Astrocyte of the spinal cord (primary cell): ENCODE data around the gene SETDB1.

Source experiments
- DNase-seq: peaks from one replicate; pipeline ENCODE4 v3.0.0; 2011; ENCODE audit warnings: low read depth, low spot score
- H3K4me3 ChIP-seq: 2 replicates; pipeline ENCODE4 v1.5.1; 2011; ENCODE audit warnings: low read depth, mild to moderate bottlenecking, low read length, moderate library complexity
- CTCF ChIP-seq: IDR thresholded peaks from 2 replicates; pipeline ENCODE4 v1.5.1; 2012; ENCODE audit warnings: low read depth, mild to moderate bottlenecking, low read length, inconsistent platforms
- in situ Hi-C: cut with HindIII; loops from 2 replicates; pipeline ENCODE4 v1.10.0; 2017; ENCODE audit warnings: low sequenced_read_pairs

The SETDB1 gene

DNA sequence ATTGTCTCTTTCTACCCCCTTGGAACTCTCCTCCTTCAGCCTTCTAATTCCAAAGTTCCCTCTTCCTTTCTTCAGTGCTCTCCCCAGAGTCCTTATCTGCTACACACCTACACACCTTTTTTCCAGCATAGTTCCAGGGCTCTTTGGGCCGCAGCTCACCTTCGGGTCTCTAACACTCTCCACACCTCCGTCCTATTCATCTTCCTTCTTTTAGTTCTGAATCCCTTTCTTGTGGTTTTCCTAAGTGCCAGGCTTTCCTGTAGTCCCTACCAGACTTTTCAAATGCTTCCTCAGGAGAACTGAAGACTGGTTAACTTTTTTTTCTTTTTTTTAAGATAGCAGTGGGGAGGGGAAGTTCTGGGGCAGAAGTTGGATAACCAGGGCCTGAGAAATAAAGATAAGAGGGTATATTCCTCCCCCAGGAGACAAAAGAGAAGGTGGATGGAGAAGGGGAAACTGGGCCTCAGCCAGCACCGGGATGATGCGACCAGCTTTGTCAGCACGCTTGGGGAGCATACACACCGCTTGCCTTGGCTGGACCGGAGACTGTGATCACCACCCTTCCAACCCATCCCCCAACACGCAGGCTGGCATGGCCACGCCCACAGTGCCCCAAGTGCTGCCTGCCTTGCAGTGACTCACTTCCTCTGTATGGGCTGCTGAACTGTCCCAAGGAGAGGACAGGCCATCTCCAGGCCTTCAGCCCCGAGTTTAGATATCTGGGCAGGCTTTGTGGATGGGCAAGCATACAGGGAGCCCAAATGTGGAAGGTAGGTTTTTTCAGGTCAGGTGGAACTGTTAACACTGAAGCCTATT is 50.9 kb downstream of the SETDB1 start:
- H3K4me3 ChIP-seq = no peak overlapping the region
- DNase-seq = no peak

GRCh38 chr1:150979092-150980056 is 53.2 kb downstream of the SETDB1 start:
- DNase-seq = peak; percentile 92
- in situ Hi-C loops = no loop called here
- peak; percentile 100 for TF ChIP-seq CTCF
- H3K4me3 ChIP-seq = no peak overlapping the region

More for the DNA sequence above, 50.9 kb downstream of the SETDB1 start:
- TF ChIP-seq CTCF = no peak
- in situ Hi-C loops = no loop called here

GRCh38 chr1:150981177-150981804 is 55.1 kb downstream of the SETDB1 start:
- in situ Hi-C loops = no loop called here
- no peak for DNase-seq
- no peak for TF ChIP-seq CTCF
- no peak overlapping the region for H3K4me3 ChIP-seq

DNA sequence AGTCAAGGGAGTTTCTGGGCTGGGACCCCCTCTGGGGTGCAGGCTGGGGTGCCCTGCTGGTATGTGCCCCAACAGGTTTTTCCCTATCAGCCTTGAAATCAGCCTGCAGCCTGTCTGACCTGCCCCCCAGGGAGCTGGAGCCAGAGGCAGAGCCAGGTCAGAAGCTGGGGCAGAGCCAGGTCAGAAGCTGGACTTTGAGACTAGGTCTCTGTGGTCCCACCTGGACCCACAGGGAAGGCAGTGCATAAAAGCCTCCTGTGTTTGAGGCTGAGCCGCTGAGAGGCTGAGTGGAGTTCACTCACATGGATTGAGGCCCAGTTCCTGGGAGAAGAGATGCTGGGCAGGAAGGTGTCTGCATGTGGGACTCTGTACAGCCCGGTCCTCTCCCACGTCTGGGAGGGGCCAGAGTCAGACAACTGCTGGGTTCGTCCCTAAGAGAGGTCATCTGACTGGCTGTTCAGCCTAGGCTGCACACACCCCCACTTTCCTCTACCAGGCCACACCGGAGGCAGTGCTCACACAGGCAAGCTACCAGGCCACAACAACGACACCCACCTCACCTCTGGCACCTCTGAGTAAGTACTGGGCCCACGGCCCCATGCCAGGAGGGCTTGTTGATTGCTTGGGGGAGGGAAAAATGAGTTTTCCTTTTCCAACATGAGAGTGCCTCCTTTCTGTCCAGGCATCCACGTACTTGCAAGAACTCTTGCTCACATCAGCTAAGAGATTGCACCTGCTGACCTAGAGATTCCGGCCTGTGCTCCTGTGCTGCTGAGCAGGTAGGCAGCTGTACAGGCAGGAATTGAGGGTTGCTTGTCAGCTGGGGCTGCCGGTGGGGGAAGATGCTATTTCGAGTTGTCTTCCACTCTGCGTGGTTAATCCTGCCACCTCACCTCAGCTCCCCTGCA is 55.9 kb downstream of the SETDB1 start, which contains the start of gene ANXA9:
Gene ANXA9 (plus strand): TSS at position 488 of the 908 bp plus-strand sequence. CDS start 814 bp downstream, outside the sequence.
- TF ChIP-seq CTCF = no peak
- no peak within 1 kb of the TSS for H3K4me3 ChIP-seq
- in situ Hi-C loops = no loop called here
- DNase-seq = no peak

DNA sequence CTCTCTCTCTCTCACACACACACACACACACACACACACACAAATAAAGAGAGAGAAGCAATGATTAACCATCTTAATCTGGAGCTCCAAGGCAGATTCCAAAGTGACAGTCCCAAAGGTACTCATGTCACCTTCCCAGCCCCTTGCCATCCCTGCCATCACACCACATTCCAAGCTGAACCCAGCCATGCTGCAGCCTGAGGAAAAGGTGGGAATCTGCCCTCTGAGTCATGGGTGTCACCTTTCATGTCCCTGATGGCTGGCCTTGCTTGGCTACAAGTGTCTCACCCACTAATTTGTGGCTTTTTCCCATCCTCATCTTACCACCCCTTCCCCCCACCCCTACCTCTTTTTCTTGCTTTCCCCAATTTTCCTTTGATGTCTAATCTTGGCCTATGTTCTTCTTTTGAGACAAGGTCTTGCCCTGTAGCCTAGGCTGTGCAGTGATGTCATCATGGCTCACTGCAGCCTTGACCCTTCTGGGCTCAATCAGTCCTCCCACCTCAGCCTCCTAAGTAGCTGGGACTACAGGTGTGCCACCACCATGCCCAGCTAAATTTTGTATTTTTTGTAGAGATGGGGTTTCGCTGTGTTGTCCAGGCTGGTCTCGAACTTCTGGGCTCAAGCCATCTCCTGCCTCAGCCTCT is 59.1 kb downstream of the SETDB1 start:
- H3K4me3 ChIP-seq = no peak overlapping the region
- no peak for TF ChIP-seq CTCF
- in situ Hi-C loops = no loop called here
- no peak for DNase-seq
